Uterus (tissue), 4 donors: ENCODE measurements around the gene ZC3H7A. TPM values are rescaled to one million over a fixed set of nuclear protein-coding genes. Genes with fewer than 3 reads are reported as not detected.

Experiments
- DNase-seq, 2 donors: peaks; one replicate each; pipeline ENCODE4 v3.0.0-alpha.2; 2019 to 2020
- H3K27ac ChIP-seq, 2 donors: fragments of 200-600 bp; sonication (generic); 1 replicate in 1 of 2; 2 replicates in 1 of 2; pipeline ENCODE4 v1.5.1; 2016 to 2018
- H3K27me3 ChIP-seq, 2 donors: fragments of 200-600 bp; sonication (generic); one replicate each; pipeline ENCODE4 v1.5.1; 2018 to 2019; ENCODE audit warnings: control low read depth in 1 of 2
- H3K36me3 ChIP-seq, 2 donors: fragments of 200-600 bp; sonication (generic); one replicate each; pipeline ENCODE4 v1.5.1; 2019; ENCODE audit warnings: control low read depth in 1 of 2
- H3K4me1 ChIP-seq, 2 donors: fragments of 200-600 bp; sonication (generic); one replicate each; pipeline ENCODE4 v1.5.1; 2018 to 2019; ENCODE audit warnings: control low read depth in 1 of 2
- H3K4me3 ChIP-seq, 2 donors: fragments of 200-600 bp; sonication (generic); 1 replicate in 1 of 2; 2 replicates in 1 of 2; pipeline ENCODE4 v1.5.1; 2018 to 2019; ENCODE audit warnings: mild to moderate bottlenecking in 1 of 2
- H3K9me3 ChIP-seq, 2 donors: fragments of 200-600 bp; sonication (generic); one replicate each; pipeline ENCODE4 v1.5.1; 2019; ENCODE audit warnings: control low read depth in 1 of 2
- CTCF ChIP-seq, 4 experiments: fragments of 200-600 bp in 2 of 4; fragments of 450-650 bp in 2 of 4; sonication (generic) in 2 of 4; IDR thresholded peaks; one replicate each; pipeline ENCODE4 v1.5.1; 2016 to 2019; ENCODE audit warnings: antibody characterized with exemption in 4 of 4, mild to moderate bottlenecking in 2 of 4, moderate library complexity in 1 of 4
- POLR2A ChIP-seq, 2 donors: fragments of 450-650 bp; IDR thresholded peaks; one replicate each; pipeline ENCODE4 v1.6.1; 2016; ENCODE audit warnings: antibody characterized with exemption in 2 of 2, mild to moderate bottlenecking in 1 of 2, moderate library complexity in 1 of 2
- intact Hi-C: fragments of 100-400 bp; cut with DNase I; formaldehyde crosslinking; loops from one replicate; pipeline ENCODE4 v1.15.1; 2023; ENCODE audit warnings: low total_unique reads
- total RNA-seq, 4 donors: library from RNA; depleted of rRNA in 3 of 4; stranded (reverse); fragments of >200 nt in 3 of 4; gene quantifications; one replicate each; pipeline versions ENCODE4 v1.1.0 to v1.2.4, GENCODE V29; 2014 to 2023
- donor health status: DM: yes; HTN: yes; CAD: no.

The ZC3H7A gene
- total RNA-seq, 4 donors from 2014 or later = 40.9 to 91.2 (median 67.5) TPM

- DNase-seq = no peak
- peak overlapping the region; percentile 96 to 98 for H3K27ac ChIP-seq
- no peaks in the 10 kb centered on the region for H3K36me3 ChIP-seq
- TF ChIP-seq CTCF (IDR thresholded peaks at IDR 0.05) = no peak
- TF ChIP-seq POLR2A (IDR thresholded peaks at IDR 0.05) = no peak
- H3K4me1 ChIP-seq = peaks cover 0 to 12% of the 10 kb centered on the region in 2 donors
- no peaks in the 10 kb centered on the region for H3K9me3 ChIP-seq
- peak overlapping the region in 1 of 2 donors; percentile 92 for H3K4me3 ChIP-seq
- intact Hi-C loops = no loop called here
- H3K27me3 ChIP-seq = no peaks in the 10 kb centered on the region
Measured at GRCh38 chr16:11794996-11795886, 1.8 kb downstream of the ZC3H7A start.

DNA sequence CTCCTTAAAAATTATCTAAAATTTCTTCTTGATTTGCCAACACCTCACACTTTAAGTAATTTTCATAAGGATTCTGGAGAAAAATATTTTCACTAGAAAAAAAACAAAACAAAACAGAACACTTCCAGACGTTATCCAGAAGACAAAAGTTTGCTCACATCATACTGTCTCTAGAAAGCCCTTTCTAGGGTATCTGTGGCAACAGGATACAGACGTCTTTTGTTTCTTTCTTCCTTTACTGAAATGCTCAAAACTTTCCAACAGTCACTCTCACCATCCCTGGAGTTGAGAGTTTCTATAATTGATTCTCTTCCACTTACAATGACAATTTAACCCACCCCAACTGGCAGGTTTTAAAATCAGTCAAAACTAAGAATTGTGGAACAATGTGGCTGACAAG lies 2.6 kb downstream of the ZC3H7A start:
- H3K9me3 ChIP-seq = no peaks in the 10 kb centered on the region
- H3K4me1 ChIP-seq = peaks cover 0 to 12% of the 10 kb centered on the region in 2 donors
- no peak for TF ChIP-seq CTCF (IDR thresholded peaks at IDR 0.05)
- TF ChIP-seq POLR2A (IDR thresholded peaks at IDR 0.05) = no peak
- intact Hi-C loops = no loop called here
- H3K27me3 ChIP-seq = no peaks in the 10 kb centered on the region
- DNase-seq = no peak
- H3K27ac ChIP-seq = no peak overlapping the region
- no peak overlapping the region for H3K4me3 ChIP-seq
- H3K36me3 ChIP-seq = no peaks in the 10 kb centered on the region

DNA sequence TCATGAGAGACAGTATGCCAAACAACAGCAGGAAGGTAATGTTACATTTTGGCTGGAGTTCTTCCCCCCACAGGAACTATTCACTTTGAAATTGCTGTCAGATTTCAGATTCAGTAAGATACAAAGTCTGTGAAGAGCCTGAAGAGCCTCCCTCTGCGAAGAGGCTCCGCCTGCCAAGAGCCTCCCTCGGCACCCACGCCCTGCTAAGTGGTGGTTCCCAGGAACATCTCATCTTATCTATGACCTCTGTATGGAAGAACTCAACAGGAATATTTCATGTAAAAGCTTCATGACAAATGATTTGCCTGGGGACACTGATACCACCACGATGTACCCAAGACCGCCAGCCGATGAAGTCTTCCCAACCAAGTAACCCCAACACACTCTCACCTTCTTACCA lies 3.2 kb downstream of the ZC3H7A start:
- Histone ChIP-seq H3K9me3 (no peaks in the 10 kb centered on the region), H3K36me3 (no peaks in the 10 kb centered on the region), H3K4me1 (peaks cover 0 to 9% of the 10 kb centered on the region in 2 donors), H3K4me3 (no peak overlapping the region), H3K27ac (no peak overlapping the region), H3K27me3 (no peaks in the 10 kb centered on the region)
- intact Hi-C loops = no loop called here
- no peak for DNase-seq
- TF ChIP-seq CTCF (IDR thresholded peaks at IDR 0.05) (no peak), POLR2A (IDR thresholded peaks at IDR 0.05) (no peak)

- H3K4me1 ChIP-seq = no peaks in the 10 kb centered on the region
- no peaks in the 10 kb centered on the region for H3K9me3 ChIP-seq
- H3K27ac ChIP-seq = no peak overlapping the region
- DNase-seq = no peak
- TF ChIP-seq POLR2A (IDR thresholded peaks at IDR 0.05) (no peak), CTCF (IDR thresholded peaks at IDR 0.05) (no peak)
- H3K36me3 ChIP-seq = no peaks in the 10 kb centered on the region
- H3K4me3 ChIP-seq = no peak overlapping the region
- no peaks in the 10 kb centered on the region for H3K27me3 ChIP-seq
- intact Hi-C loops = no loop called here
Measured at GRCh38 chr16:11792410-11793241, 4.4 kb downstream of the ZC3H7A start.
